HG02763 (cell line): Measurements from ENCODE around the gene GPATCH4.
"Not testable (repeated sequence)": the region's sequence is repeated elsewhere in the genome, so short reads cannot be mapped to it uniquely, and the experiment has no call there.

Source experiments
- ATAC-seq: cut with Tn5 transposase; IDR thresholded peaks from one replicate; pipeline ENCODE4 v1.9.1; 2021; ENCODE audit warnings: mild to moderate bottlenecking, moderate library complexity; ENCODE audit not compliant: unreplicated experiment

GPATCH4 gene

GRCh38 chr1:156627313-156627880 lies 26.1 kb upstream of the GPATCH4 start:
- no peak for ATAC-seq

GRCh38 chr1:156626079-156626438 lies 24.8 kb upstream of the GPATCH4 start:
- ATAC-seq, result no peak

- ATAC-seq, result no peak
These were observed 24.3 kb upstream of the GPATCH4 start for GRCh38 chr1:156625436-156626078.

GRCh38 chr1:156624814-156625435 lies 23.6 kb upstream of the GPATCH4 start:
- ATAC-seq, result no peak

- ATAC-seq, result no peak
These were observed 22.9 kb upstream of the GPATCH4 start for GRCh38 chr1:156623946-156624813.

GRCh38 chr1:156622581-156623297 lies 21.5 kb upstream of the GPATCH4 start:
- ATAC-seq, result no peak

- no peak for ATAC-seq
These were observed 18.3 kb upstream of the GPATCH4 start for GRCh38 chr1:156619582-156619955.

GRCh38 chr1:156618853-156619581 lies 17.7 kb upstream of the GPATCH4 start, which contains the start of gene HAPLN2:
Gene HAPLN2 (plus strand): TSS chr1:156619415. CDS start chr1:156623491, 4,076 bp downstream.
- ATAC-seq, result no peak

GRCh38 chr1:156616463-156616862 lies 15.2 kb upstream of the GPATCH4 start:
- no peak for ATAC-seq

- no peak for ATAC-seq
These were observed 14.7 kb upstream of the GPATCH4 start for GRCh38 chr1:156615946-156616345.

GRCh38 chr1:156612666-156613065 lies 11.4 kb upstream of the GPATCH4 start:
- no peak for ATAC-seq

- not testable (repeated sequence) for ATAC-seq
These were observed 8.8 kb upstream of the GPATCH4 start for GRCh38 chr1:156610072-156610471.

- ATAC-seq, result no peak
These were observed 7.7 kb upstream of the GPATCH4 start for GRCh38 chr1:156608981-156609380.

GRCh38 chr1:156608036-156608674 lies 6.9 kb upstream of the GPATCH4 start:
- ATAC-seq, result peak; percentile 72

GRCh38 chr1:156607344-156607743 lies 6.1 kb upstream of the GPATCH4 start:
- ATAC-seq, result not testable (repeated sequence)

- ATAC-seq, result no peak
These were observed 1.3 kb upstream of the GPATCH4 start for GRCh38 chr1:156602557-156602993.

GRCh38 chr1:156601892-156602291 lies 613 bp upstream of the GPATCH4 start:
- ATAC-seq, result no peak

GRCh38 chr1:156600733-156601121 lies 552 bp downstream of the GPATCH4 start:
- no peak for ATAC-seq

- no peak for ATAC-seq
These were observed 1.5 kb downstream of the GPATCH4 start for GRCh38 chr1:156599811-156600210.
